ENCODE data around the gene PKP1. TPM values are rescaled to one million over a fixed set of nuclear protein-coding genes. Genes with fewer than 3 reads are reported as not detected.

Gene PKP1
- total RNA-seq, 2 experiments from 2014 or later = not detected

DNA sequence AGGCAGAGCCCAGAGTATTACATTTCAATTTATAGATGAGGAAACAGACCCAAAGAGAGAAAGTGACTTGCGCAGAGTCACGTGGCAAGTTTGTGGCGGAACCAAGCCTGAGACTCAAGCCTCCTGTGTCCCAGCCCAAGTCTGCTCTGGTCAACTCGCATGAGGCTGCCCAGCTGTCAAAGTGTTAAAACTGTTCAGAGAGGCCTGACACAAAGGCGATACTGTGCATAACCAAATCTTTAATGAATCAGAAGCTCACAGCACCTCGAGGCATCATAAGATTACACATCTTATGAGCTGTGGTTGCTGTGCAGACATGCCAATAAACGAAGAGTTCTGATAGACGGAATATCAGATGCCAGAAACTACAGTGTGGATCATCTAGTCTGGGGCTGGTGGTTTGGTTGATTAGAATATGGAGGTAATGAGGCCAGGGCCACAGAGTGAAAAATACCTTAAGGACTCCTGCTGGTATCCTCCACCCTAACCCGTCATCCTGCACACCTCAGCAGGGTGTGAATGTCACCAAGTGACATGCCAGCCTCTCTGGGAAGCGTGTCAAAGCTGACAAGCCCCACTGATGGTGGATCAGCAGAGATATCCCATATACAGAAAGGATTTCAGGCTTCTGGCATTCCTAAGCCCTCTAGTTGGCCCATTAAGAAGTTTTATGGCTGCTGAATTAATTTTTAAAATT lies 52.0 kb downstream of the PKP1 start:
- ATAC-seq (no peak), DNase-seq (no peak)
- Mint-ChIP-seq H3K4me1 (no peaks in the 10 kb centered on the region), H3K36me3 (ENCODE audit: low read depth) (no peaks in the 10 kb centered on the region), H3K4me3 (no peak overlapping the region), H3K27me3 (peaks cover 3% of the 10 kb centered on the region), H3K27ac (no peak overlapping the region), H3K9me3 (ENCODE audit: low read depth) (no peaks in the 10 kb centered on the region)
- CTCF ChIA-PET = no interaction called here
- POLR2A ChIA-PET = no interaction called here
- intact Hi-C loops (cut with DNase I, micrococcal nuclease) = no loop called here

DNA sequence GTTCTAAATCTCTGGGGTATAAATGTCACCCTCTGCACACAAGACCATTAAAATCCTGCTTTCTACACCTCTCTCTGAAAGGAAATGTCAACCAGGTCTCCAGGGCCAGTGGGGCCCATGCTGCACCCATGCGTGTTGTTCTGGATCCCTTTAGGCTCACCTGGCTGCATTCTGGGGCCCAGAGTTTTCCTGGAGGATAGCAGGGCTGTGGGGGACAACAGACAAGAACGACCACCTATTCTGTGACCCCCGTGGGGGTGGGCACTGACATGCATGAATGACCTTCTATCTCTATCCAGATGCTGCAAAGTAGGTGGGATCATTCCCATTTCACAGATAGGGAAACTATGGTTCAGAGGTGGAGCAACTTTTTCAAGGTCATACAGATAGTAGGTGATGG lies 52.6 kb downstream of the PKP1 start:
- Mint-ChIP-seq H3K27me3 (peaks cover 4% of the 10 kb centered on the region), H3K4me1 (no peaks in the 10 kb centered on the region), H3K9me3 (ENCODE audit: low read depth) (no peaks in the 10 kb centered on the region), H3K27ac (no peak overlapping the region), H3K4me3 (no peak overlapping the region), H3K36me3 (ENCODE audit: low read depth) (no peaks in the 10 kb centered on the region)
- intact Hi-C loops (cut with DNase I, micrococcal nuclease) = no loop called here
- DNase-seq = no peak
- POLR2A ChIA-PET = no interaction called here
- CTCF ChIA-PET = no interaction called here
- ATAC-seq = no peak

DNA sequence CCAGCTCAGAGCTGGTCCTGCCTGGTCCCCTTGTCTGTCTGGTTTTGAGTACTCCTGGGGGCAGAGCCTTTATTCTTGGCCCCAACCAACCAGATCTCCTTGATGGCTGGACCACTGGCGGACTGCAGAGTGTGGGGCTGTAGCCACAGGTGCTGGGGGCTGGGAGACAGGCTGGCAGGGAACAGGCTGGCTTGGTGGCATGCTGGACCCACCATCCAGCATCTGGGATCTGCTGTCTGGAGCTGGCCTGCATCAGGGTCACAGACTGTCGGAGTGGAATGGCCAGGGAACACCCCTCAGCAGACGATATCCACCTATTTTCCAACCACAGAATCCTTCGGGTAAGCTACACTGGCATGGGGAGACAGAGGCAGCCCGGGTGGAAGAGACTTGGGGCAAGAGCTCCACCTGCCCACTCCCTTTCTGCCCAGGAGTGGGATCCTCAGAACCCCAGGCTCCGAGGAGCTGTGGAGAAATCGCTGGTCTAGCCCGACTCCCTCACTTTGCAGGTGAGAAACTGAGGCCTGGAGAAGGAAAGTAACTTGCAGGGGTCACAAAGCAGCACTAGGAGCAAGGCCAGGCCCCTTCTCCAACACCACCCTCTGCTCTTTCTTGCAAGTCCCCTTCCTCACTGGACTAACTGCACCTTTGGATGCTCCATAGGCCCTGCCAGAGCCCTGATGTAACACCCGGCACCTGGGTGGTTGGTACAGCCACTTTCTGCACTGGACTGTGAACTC lies 53.6 kb downstream of the PKP1 start:
- no peaks in the 10 kb centered on the region for H3K36me3 Mint-ChIP-seq (ENCODE audit: low read depth)
- ATAC-seq (no peak), DNase-seq (no peak)
- peaks cover 2% of the 10 kb centered on the region for H3K9me3 Mint-ChIP-seq (ENCODE audit: low read depth)
- intact Hi-C loops (cut with DNase I, micrococcal nuclease) = no loop called here
- CTCF ChIA-PET = interaction anchor here (0.6 to 0.9 kb wide), 3 partner anchors 8 to 110 kb away, joined by 3 to 5 read pairs (median 4); no protein-coding TSS in a partner anchor
- no peak overlapping the region for H3K4me3 Mint-ChIP-seq
- H3K27me3 Mint-ChIP-seq = peaks cover 5% of the 10 kb centered on the region
- H3K27ac Mint-ChIP-seq = no peak overlapping the region
- H3K4me1 Mint-ChIP-seq = no peaks in the 10 kb centered on the region
- POLR2A ChIA-PET = interaction anchor here (0.6 kb wide), 1 partner anchor 365 kb away, joined by 3 read pairs; no protein-coding TSS in a partner anchor

GRCh38 chr1:201341377-201341776 lies 58.1 kb downstream of the PKP1 start:
- DNase-seq = no peak
- no peak overlapping the region for H3K27ac Mint-ChIP-seq
- POLR2A ChIA-PET = no interaction called here
- no peak overlapping the region for H3K4me3 Mint-ChIP-seq
- H3K36me3 Mint-ChIP-seq (ENCODE audit: low read depth) = no peaks in the 10 kb centered on the region
- ATAC-seq = no peak
- H3K4me1 Mint-ChIP-seq = no peaks in the 10 kb centered on the region
- intact Hi-C loops (cut with DNase I, micrococcal nuclease) = no loop called here
- CTCF ChIA-PET = interaction anchor here (1.9 kb wide), 1 partner anchor 33 kb away, joined by 4 read pairs; no protein-coding TSS in a partner anchor
- peaks cover 11% of the 10 kb centered on the region for H3K27me3 Mint-ChIP-seq
- H3K9me3 Mint-ChIP-seq (ENCODE audit: low read depth) = peaks cover 2% of the 10 kb centered on the region

- Mint-ChIP-seq H3K4me1 (no peaks in the 10 kb centered on the region), H3K9me3 (ENCODE audit: low read depth) (peaks cover 2% of the 10 kb centered on the region), H3K27ac (no peak overlapping the region), H3K36me3 (ENCODE audit: low read depth) (no peaks in the 10 kb centered on the region), H3K27me3 (peaks cover 20% of the 10 kb centered on the region), H3K4me3 (no peak overlapping the region)
- ChIA-PET POLR2A (no interaction called here), CTCF (interaction anchor here (0.8 kb wide), 1 partner anchor 325 kb away, joined by 3 read pairs; no protein-coding TSS in a partner anchor)
- DNase-seq (no peak), ATAC-seq (no peak)
- intact Hi-C loops (cut with DNase I, micrococcal nuclease) = no loop called here
Measured at GRCh38 chr1:201344206-201345080, 61.1 kb downstream of the PKP1 start.

- no peak for DNase-seq
- Mint-ChIP-seq H3K9me3 (ENCODE audit: low read depth) (peaks cover 2% of the 10 kb centered on the region), H3K4me3 (no peak overlapping the region), H3K27ac (no peak overlapping the region), H3K36me3 (ENCODE audit: low read depth) (no peaks in the 10 kb centered on the region), H3K27me3 (peaks cover 20% of the 10 kb centered on the region), H3K4me1 (no peaks in the 10 kb centered on the region)
- no peak for ATAC-seq
- intact Hi-C loops (cut with DNase I, micrococcal nuclease) = no loop called here
- POLR2A ChIA-PET = no interaction called here
- CTCF ChIA-PET = no interaction called here
Measured at GRCh38 chr1:201345081-201345355, 61.7 kb downstream of the PKP1 start.

DNA sequence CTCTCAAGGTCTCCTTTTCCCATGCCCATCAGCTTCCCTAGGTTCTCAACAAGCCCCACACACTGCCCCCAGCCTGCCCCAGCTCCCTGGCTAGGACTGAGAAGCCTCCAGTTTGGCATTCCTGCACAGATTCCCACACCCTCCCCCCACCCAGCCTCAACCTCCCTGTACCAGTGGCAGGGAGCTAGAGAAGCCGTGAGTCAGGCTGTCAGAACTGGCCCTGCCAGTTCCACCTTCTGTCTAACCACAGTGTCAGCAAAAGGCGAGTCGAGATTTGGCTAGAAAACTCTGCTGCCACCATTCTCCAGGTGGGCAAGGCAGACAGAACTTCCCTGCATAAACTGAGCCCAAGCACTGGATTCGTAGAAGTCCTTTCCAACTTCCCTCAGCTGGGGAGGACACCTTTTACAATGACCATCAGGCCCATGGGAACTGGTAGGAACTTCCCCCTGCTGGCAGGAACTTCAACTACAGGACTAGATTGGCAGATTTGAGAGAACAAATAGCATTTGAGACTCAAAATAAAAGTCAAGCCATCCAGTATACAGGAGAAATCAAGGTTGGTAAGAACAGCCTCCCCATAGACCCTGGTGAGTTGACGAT lies 63.1 kb downstream of the PKP1 start:
- intact Hi-C loops (cut with DNase I, micrococcal nuclease) = loop anchor here in 1 of 2 experiments (1.0 kb wide), 1 partner anchor 92 kb away; no protein-coding TSS in a partner anchor
- POLR2A ChIA-PET = no interaction called here
- DNase-seq = peak; percentile 22

DNA sequence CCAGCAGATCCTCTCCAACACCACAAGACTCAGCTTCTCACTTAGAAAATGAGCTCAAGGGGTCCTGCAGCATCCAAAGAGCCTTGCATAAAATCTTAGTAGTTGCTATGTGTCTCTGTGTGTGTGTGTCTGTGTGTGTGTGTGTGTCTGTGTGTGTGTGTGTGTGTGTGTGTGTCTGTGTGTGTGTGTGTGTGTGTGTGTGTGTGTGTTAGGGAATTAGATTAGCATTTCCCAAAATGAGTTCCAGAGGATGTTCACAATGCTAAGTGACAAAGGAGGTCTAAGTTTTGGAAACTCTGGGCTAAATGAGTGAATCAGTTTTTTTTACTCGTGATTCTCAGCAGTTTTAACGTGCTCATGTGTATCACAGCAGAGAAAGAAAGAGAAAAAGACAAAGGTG lies 63.7 kb downstream of the PKP1 start:
- ATAC-seq (no peak), DNase-seq (no peak)
- no peak overlapping the region for H3K27ac Mint-ChIP-seq
- H3K4me3 Mint-ChIP-seq = no peak overlapping the region
- intact Hi-C loops (cut with DNase I, micrococcal nuclease) = loop anchor here in 1 of 2 experiments (1.0 kb wide), 1 partner anchor 93 kb away; no protein-coding TSS in a partner anchor
- ChIA-PET CTCF (interaction anchor here (0.6 to 3.8 kb wide), 5 partner anchors 13 to 759 kb away, joined by 3 to 23 read pairs (median 3); no protein-coding TSS in a partner anchor), POLR2A (no interaction called here)
- H3K36me3 Mint-ChIP-seq (ENCODE audit: low read depth) = no peaks in the 10 kb centered on the region
- H3K9me3 Mint-ChIP-seq (ENCODE audit: low read depth) = no peaks in the 10 kb centered on the region
- no peaks in the 10 kb centered on the region for H3K4me1 Mint-ChIP-seq
- peaks cover 23% of the 10 kb centered on the region for H3K27me3 Mint-ChIP-seq

More for the DNA sequence above, 63.1 kb downstream of the PKP1 start:
- peaks cover under 1% of the 10 kb centered on the region for H3K9me3 Mint-ChIP-seq (ENCODE audit: low read depth)
- H3K4me1 Mint-ChIP-seq = no peaks in the 10 kb centered on the region
- CTCF ChIA-PET = interaction anchor here (0.6 to 3.8 kb wide), 11 partner anchors 14 to 760 kb away, joined by 3 to 23 read pairs (median 3); no protein-coding TSS in a partner anchor
- H3K27me3 Mint-ChIP-seq = peaks cover 21% of the 10 kb centered on the region
- no peak overlapping the region for H3K27ac Mint-ChIP-seq
- H3K36me3 Mint-ChIP-seq (ENCODE audit: low read depth) = no peaks in the 10 kb centered on the region
- no peak overlapping the region for H3K4me3 Mint-ChIP-seq
- no peak for ATAC-seq

DNA sequence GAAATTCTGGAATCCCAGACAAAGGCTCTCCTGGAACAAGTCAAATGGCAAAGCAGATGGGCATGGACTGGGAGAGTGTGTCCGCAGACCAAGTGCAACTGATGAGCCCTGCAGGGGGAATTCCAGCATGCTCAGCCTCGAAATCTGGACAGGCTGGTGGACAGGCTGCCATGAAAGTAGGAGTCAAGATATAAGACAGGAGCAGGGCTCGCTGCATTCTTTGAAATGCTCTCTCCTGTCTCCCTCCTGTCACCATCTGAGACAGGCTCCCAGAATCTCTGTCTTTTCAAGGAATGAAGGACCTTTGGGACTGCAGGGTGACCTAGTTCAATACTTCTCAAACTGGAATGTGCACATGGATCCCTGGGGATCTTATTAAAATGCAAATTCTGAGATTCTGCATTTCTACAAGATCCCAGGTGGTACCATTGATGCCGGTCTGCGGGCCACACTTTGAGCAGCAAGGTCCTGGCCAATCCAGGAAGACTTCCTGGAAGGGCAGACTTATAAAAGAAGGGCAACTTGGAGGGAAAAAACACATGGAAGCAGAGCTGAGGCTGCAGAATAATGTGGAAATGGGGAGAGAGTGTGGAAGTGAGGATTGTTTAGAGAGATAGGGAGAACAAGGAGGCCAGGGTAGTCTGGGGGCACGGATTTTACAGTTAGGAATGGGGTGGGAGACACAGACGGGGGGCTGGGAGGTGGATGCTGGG lies 64.3 kb downstream of the PKP1 start:
- no peaks in the 10 kb centered on the region for H3K4me1 Mint-ChIP-seq
- H3K4me3 Mint-ChIP-seq = no peak overlapping the region
- no peaks in the 10 kb centered on the region for H3K9me3 Mint-ChIP-seq (ENCODE audit: low read depth)
- H3K27ac Mint-ChIP-seq = no peak overlapping the region
- ATAC-seq = no peak
- peaks cover 23% of the 10 kb centered on the region for H3K27me3 Mint-ChIP-seq
- no peak for DNase-seq
- ChIA-PET CTCF (interaction anchor here (0.6 to 3.8 kb wide), 3 partner anchors 13 to 93 kb away, joined by 4 to 23 read pairs (median 6); no protein-coding TSS in a partner anchor), POLR2A (no interaction called here)
- no peaks in the 10 kb centered on the region for H3K36me3 Mint-ChIP-seq (ENCODE audit: low read depth)
- intact Hi-C loops (cut with DNase I, micrococcal nuclease) = loop anchor here in 1 of 2 experiments (1.0 kb wide), 1 partner anchor 61 kb away; no protein-coding TSS in a partner anchor

DNA sequence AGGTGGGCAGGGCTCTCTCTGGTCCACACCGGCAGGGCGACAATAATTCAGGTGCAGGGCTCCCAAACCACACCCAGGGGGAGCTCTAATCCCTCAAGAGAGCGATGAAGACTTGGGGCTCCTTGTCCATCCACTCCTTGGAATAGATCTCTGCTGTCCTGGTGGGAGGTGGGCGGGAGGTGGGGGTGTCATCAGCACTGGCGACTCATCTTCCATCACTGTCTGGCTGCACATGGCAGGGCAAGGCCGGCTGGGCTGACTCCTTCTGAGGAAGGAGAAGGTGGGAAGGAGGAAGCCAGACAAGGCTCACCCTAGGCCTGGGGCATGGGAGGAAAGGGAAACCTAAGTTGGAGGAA lies 64.9 kb downstream of the PKP1 start:
- Mint-ChIP-seq H3K36me3 (ENCODE audit: low read depth) (no peaks in the 10 kb centered on the region), H3K27me3 (peaks cover 23% of the 10 kb centered on the region), H3K27ac (no peak overlapping the region), H3K9me3 (ENCODE audit: low read depth) (no peaks in the 10 kb centered on the region), H3K4me3 (no peak overlapping the region), H3K4me1 (no peaks in the 10 kb centered on the region)
- peak; percentile 61 for DNase-seq
- ChIA-PET CTCF (interaction anchor here (0.6 to 3.8 kb wide), 3 partner anchors 12 to 94 kb away, joined by 4 to 23 read pairs (median 6); no protein-coding TSS in a partner anchor), POLR2A (no interaction called here)
- ATAC-seq = peak; percentile 76
- intact Hi-C loops (cut with DNase I, micrococcal nuclease) = loop anchor here in 1 of 2 experiments (1.0 kb wide), 1 partner anchor 60 kb away; no protein-coding TSS in a partner anchor
